Muscle layer of colon (tissue), 2 donors: Measurements from ENCODE around the gene HEXIM2.
A peak's percentile ranks its signal among the peaks of the same experiment; 100 is the strongest.

Source experiments
- H3K27ac ChIP-seq: one replicate; pipeline ENCODE4 v1.7.0; 2013; ENCODE audit warnings: low read depth, mild to moderate bottlenecking, low read length, moderate library complexity
- H3K27me3 ChIP-seq, 2 donors: one replicate each; pipeline ENCODE4 v1.7.0; 2013; ENCODE audit warnings: low read length in 2 of 2, mild to moderate bottlenecking in 2 of 2; ENCODE audit not compliant: insufficient read depth in 2 of 2, control insufficient read depth in 1 of 2
- H3K36me3 ChIP-seq: one replicate; pipeline ENCODE4 v1.7.0; 2013; ENCODE audit warnings: mild to moderate bottlenecking, low read length; ENCODE audit not compliant: insufficient read depth
- H3K4me1 ChIP-seq: one replicate; pipeline ENCODE4 v1.7.0; 2013; ENCODE audit warnings: mild to moderate bottlenecking, low read length; ENCODE audit not compliant: insufficient read depth
- H3K4me3 ChIP-seq, 2 donors: one replicate each; pipeline ENCODE4 v1.7.0; 2013; ENCODE audit warnings: low read length in 2 of 2, low read depth in 1 of 2, mild to moderate bottlenecking in 1 of 2, moderate library complexity in 1 of 2
- H3K9ac ChIP-seq: one replicate; pipeline ENCODE4 v1.7.0; 2013; ENCODE audit warnings: low read length
- H3K9me3 ChIP-seq: one replicate; pipeline ENCODE4 v1.7.0; 2013; ENCODE audit warnings: mild to moderate bottlenecking, low read length
- donor health status: abdominal sarcoma.
- donor health status: Adenocarcinoma of cecum.

The HEXIM2 gene

DNA sequence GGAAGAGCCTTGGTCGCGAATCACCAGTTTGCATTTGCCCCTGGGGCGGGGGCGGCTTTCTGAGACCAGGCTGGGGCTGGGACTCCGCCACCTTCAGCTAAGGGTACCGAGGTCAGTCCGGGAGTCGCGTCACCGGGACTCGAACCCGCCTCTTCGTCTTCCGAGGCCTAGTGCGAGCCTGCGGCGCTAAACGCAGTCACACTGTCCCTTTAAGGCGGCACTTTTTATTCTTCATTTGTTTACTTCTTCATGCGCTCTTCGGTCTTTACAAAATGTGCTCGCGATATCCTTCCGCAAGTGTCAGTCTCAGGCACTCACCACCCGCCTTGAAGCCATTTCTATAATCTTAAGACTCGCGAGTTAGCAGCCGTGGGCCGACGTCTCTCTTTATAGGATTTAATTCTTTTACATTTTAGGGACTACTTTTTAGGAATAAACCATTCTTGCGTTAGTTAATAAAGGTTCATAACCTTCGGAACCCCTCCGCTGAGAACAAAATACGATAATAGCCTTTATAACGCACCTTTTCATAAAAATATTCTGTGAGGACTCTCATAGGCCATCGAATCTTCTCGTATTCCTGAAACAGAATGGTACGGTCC is 14.0 kb upstream of the HEXIM2 start:
- peak overlapping the region; percentile 98 for H3K27ac ChIP-seq
- no peaks in the 10 kb centered on the region for H3K9me3 ChIP-seq
- H3K4me3 ChIP-seq = peak overlapping the region; percentile 48 to 76
- no peaks in the 10 kb centered on the region for H3K36me3 ChIP-seq
- H3K27me3 ChIP-seq = no peaks in the 10 kb centered on the region
- H3K9ac ChIP-seq = peak overlapping the region; percentile 79
- H3K4me1 ChIP-seq = peaks cover 43% of the 10 kb centered on the region

DNA sequence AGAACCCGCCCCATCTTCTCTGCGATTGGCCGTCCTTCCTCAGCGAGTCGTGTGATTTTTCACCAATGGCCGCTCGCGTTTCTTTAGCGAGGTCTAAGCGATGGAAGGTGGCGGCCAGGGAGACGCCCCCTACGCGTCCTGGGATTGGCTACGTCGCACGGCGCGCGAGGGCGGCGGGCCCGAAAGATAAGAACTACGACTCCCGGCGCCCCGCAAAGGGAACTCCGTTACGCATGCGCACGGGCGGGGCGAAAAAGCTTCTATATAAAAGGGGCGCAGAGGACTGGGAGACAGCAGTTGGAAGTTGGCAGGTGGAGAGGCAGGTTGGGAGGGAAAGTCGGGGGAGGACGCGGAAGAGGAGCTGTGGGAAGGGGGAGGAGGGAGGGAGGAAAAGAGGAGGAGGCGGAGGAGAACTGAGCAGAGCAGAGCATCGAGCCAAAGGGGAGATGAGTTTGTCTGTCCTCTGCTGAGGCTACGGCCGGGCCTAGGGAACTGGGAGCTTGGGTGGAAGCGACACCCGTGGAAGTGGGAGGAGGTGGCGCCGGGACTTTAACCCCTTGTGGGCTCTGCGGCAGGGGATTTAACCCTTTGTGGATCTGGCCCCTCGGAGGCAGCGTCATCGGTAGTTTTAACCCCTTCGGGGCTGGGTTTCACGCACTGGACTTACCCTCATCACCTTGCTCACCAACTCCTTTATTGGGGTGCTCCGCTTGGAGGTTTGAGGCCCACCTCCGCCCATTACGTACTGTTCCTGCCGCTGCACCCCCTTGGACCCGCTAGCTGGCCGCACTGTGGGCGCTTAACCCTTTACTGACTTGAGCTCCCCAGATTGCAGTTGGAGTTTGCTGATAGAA is 13.3 kb upstream of the HEXIM2 start, which contains the start of gene HEXIM1:
TSS of gene HEXIM1 (plus strand) at position 293 of the 854 bp plus-strand sequence. CDS start 716 bp downstream, outside the sequence.
- H3K27ac ChIP-seq = peak within 1 kb of the TSS; percentile 100
- no peaks in the 10 kb centered on the region for H3K36me3 ChIP-seq
- peaks cover 40% of the 10 kb centered on the region for H3K4me1 ChIP-seq
- H3K27me3 ChIP-seq = no peaks in the 10 kb centered on the region
- H3K9ac ChIP-seq = peak within 1 kb of the TSS; percentile 99
- H3K9me3 ChIP-seq = no peaks in the 10 kb centered on the region
- peak within 1 kb of the TSS; percentile 94 to 100 for H3K4me3 ChIP-seq

DNA sequence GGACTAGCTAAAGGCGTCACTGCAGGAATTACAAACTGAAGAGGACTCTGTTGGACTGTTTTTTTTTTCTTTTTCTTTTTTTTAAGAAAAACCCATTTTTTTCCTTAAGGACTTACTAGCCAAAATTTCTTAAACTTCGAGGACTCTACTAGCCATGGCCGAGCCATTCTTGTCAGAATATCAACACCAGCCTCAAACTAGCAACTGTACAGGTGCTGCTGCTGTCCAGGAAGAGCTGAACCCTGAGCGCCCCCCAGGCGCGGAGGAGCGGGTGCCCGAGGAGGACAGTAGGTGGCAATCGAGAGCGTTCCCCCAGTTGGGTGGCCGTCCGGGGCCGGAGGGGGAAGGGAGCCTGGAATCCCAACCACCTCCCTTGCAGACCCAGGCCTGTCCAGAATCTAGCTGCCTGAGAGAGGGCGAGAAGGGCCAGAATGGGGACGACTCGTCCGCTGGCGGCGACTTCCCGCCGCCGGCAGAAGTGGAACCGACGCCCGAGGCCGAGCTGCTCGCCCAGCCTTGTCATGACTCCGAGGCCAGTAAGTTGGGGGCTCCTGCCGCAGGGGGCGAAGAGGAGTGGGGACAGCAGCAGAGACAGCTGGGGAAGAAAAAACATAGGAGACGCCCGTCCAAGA is 12.5 kb upstream of the HEXIM2 start:
- H3K27me3 ChIP-seq = no peaks in the 10 kb centered on the region
- H3K27ac ChIP-seq = peak overlapping the region; percentile 100
- H3K9ac ChIP-seq = peak overlapping the region; percentile 99
- H3K4me1 ChIP-seq = peaks cover 37% of the 10 kb centered on the region
- peak overlapping the region; percentile 94 to 100 for H3K4me3 ChIP-seq
- H3K9me3 ChIP-seq = no peaks in the 10 kb centered on the region
- no peaks in the 10 kb centered on the region for H3K36me3 ChIP-seq

DNA sequence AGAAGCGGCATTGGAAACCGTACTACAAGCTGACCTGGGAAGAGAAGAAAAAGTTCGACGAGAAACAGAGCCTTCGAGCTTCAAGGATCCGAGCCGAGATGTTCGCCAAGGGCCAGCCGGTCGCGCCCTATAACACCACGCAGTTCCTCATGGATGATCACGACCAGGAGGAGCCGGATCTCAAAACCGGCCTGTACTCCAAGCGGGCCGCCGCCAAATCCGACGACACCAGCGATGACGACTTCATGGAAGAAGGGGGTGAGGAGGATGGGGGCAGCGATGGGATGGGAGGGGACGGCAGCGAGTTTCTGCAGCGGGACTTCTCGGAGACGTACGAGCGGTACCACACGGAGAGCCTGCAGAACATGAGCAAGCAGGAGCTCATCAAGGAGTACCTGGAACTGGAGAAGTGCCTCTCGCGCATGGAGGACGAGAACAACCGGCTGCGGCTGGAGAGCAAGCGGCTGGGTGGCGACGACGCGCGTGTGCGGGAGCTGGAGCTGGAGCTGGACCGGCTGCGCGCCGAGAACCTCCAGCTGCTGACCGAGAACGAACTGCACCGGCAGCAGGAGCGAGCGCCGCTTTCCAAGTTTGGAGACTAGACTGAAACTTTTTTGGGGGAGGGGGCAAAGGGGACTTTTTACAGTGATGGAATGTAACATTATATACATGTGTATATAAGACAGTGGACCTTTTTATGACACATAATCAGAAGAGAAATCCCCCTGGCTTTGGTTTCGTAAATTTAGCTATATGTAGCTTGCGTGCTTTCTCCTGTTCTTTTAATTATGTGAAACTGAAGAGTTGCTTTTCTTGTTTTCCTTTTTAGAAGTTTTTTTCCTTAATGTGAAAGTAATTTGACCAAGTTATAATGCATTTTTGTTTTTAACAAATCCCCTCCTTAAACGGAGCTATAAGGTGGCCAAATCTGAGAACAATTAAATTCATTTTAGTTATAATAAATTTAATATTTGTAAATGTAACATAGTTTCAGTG is 11.7 kb upstream of the HEXIM2 start:
- Histone ChIP-seq H3K27me3 (no peaks in the 10 kb centered on the region), H3K9ac (peak overlapping the region; percentile 99), H3K4me1 (peaks cover 37% of the 10 kb centered on the region), H3K9me3 (no peaks in the 10 kb centered on the region), H3K27ac (peak overlapping the region; percentile 100), H3K36me3 (no peaks in the 10 kb centered on the region), H3K4me3 (peak overlapping the region; percentile 94 to 100)

DNA sequence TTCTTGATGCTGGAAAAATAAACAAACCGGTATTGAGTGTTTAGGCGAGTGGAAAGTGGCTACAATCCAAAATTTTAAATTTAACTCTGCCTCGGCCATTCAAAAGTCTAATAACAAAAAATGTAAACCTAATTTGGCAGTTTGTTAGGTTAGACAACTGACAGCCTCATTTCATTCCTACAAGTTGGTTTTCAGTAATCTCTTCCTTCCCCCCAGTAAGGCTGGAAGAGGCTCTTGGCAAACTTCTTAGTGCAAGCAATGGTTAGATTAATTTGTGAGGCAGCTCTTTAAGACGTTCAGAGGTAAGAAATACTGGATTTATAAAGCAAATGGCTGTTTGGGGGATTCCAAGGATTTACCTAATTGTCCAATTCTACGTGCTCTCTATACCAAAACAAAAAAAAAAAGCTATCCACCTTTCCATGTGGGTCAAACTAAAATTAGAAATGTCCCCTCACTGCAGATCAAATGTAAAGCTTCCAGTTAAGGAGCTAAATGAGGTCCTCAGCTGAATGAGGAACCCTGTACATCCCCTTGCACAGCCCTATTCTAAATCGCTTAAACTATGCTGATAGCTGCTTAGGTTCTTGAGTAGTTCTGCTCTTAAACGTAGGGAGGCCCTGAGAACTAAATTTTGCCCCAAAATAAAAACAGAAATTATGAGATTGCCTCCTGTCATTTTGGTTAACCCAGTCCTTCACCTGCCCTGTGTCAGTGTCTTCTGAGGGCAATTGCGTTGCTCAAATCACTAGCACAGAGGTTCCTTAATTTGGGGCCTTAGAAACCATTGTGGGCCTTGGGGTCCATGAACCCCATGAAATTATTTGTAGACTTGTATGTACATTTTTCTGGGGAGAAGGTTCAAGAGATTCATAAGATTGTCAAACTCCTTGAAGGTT is 10.5 kb upstream of the HEXIM2 start:
- Histone ChIP-seq H3K9me3 (no peaks in the 10 kb centered on the region), H3K4me3 (peak overlapping the region; percentile 27 to 100), H3K36me3 (no peaks in the 10 kb centered on the region), H3K9ac (peak overlapping the region; percentile 84), H3K27me3 (no peaks in the 10 kb centered on the region), H3K4me1 (peaks cover 42% of the 10 kb centered on the region), H3K27ac (peak overlapping the region; percentile 100)

DNA sequence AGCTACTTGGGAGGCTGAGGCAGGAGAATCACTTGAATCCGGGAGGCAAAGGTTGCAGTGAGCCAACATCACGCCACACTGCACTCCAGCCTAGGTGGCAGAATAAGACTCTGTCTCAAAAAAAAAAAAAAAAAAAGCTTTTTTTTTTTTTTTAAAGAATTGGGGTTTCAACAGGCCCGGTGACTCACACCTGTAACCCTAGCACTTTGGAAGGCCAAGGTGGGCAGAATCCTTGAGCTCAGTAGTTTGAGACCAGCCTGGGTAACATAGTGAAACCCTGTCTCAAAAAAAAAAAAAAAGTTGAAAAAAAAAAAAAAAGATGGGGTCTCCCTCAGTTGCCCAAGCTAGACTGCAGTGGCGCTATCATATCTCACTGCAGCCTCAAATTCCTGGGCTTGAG is 6.6 kb upstream of the HEXIM2 start:
- Histone ChIP-seq H3K9ac (peak overlapping the region; percentile 34), H3K27ac (no peak overlapping the region), H3K4me1 (peaks cover 60% of the 10 kb centered on the region), H3K4me3 (no peak overlapping the region), H3K27me3 (no peaks in the 10 kb centered on the region), H3K36me3 (no peaks in the 10 kb centered on the region), H3K9me3 (no peaks in the 10 kb centered on the region)

DNA sequence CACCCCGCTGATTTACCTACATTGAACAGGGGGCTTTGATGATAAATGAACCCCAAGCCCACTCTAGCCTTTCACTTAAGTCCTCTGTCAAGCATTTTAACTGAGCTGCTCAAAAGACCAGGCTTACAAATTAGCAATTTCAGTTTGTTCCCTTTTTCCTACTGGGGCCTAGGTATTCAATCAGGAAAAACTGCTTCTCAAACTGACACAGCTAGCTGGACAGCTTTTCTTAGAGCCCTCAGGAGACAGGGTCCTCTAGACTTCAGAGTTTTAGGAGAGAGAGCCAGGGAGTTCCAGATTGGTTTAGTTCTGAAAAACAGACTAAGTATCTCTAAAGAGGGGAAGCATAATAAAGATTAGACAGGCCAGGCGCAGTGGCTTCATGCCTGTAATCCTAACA is 6.2 kb upstream of the HEXIM2 start:
- Histone ChIP-seq H3K4me3 (no peak overlapping the region), H3K27ac (no peak overlapping the region), H3K4me1 (peaks cover 62% of the 10 kb centered on the region), H3K9me3 (no peaks in the 10 kb centered on the region), H3K36me3 (no peaks in the 10 kb centered on the region), H3K27me3 (no peaks in the 10 kb centered on the region), H3K9ac (peak overlapping the region; percentile 34)

DNA sequence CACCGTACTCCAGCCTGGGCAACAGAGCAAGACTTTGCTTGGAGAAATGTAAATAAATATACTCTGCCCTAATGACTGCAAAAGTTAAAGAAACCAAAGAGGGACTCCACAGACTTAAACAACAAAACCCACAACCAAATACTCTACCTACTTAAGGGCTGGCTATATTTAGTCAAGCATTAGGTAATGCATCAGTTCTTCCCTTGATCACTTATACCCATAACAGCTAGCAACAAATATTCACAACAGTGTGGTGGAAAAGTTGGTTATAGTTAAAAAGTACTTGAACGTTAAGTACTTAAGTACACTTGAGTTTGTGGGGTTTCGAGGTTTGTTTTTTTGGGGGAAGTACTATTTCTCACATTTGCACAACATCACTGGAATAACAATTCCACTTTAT is 5.4 kb upstream of the HEXIM2 start:
- Histone ChIP-seq H3K4me3 (no peak overlapping the region), H3K36me3 (no peaks in the 10 kb centered on the region), H3K9me3 (no peaks in the 10 kb centered on the region), H3K27ac (no peak overlapping the region), H3K9ac (no peak overlapping the region), H3K4me1 (peaks cover 57% of the 10 kb centered on the region), H3K27me3 (no peaks in the 10 kb centered on the region)

DNA sequence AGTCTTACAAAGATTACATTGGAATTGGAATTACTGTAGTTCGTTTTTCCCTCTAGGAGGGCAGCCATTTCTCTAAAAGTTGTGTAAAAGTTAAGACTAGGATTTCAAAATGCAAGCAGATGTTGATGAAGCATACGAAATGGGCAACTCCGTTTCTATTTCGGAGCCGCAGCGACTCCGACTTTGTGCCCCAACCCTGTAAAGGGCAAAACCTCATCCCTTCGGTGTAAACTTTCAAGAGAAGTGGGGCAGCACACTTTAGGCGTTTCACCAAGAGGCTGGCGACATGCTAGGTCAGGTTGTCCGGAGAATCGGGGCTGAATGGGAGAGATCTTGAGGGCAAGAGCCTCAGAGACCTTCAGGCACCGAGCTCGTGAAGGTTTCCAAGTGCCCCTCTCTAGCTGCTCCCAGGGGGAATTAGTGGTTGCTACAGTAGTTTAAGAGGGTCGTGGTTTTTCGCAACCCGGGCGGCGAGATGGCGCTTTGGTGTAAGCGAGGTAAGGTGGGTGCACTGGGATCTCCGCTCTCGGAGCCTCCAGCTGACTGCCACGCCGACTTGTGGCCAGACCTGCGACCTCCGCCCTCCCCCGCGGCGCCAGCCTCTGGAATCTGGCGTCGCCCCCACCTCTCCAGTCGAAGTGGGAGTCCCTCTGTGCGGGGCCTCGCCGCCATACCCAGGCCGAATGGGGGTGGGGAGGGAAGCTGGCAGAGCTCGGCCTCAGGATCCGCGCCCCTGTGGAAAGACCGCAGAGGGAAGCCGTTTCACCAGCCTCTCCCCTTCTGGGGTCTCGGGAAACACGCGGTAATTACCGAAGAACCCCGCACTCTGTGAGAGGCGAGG is 1.0 kb upstream of the HEXIM2 start:
- Histone ChIP-seq H3K27me3 (no peaks in the 10 kb centered on the region), H3K4me3 (peak overlapping the region; percentile 92), H3K36me3 (no peaks in the 10 kb centered on the region), H3K9me3 (no peaks in the 10 kb centered on the region), H3K27ac (peak overlapping the region; percentile 99), H3K4me1 (peaks cover 40% of the 10 kb centered on the region), H3K9ac (peak overlapping the region; percentile 96)
